GM19023 (cell line): ENCODE data around the gene SLC19A2.
"Not testable (repeated sequence)": the region's sequence is repeated elsewhere in the genome, so short reads cannot be mapped to it uniquely, and the experiment has no call there.

Experiments
- ATAC-seq: cut with Tn5 transposase; IDR thresholded peaks from one replicate; pipeline ENCODE4 v1.9.1; 2021; ENCODE audit warnings: mild to moderate bottlenecking, moderate library complexity; ENCODE audit not compliant: unreplicated experiment

The SLC19A2 gene, protein sequence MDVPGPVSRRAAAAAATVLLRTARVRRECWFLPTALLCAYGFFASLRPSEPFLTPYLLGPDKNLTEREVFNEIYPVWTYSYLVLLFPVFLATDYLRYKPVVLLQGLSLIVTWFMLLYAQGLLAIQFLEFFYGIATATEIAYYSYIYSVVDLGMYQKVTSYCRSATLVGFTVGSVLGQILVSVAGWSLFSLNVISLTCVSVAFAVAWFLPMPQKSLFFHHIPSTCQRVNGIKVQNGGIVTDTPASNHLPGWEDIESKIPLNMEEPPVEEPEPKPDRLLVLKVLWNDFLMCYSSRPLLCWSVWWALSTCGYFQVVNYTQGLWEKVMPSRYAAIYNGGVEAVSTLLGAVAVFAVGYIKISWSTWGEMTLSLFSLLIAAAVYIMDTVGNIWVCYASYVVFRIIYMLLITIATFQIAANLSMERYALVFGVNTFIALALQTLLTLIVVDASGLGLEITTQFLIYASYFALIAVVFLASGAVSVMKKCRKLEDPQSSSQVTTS

DNA sequence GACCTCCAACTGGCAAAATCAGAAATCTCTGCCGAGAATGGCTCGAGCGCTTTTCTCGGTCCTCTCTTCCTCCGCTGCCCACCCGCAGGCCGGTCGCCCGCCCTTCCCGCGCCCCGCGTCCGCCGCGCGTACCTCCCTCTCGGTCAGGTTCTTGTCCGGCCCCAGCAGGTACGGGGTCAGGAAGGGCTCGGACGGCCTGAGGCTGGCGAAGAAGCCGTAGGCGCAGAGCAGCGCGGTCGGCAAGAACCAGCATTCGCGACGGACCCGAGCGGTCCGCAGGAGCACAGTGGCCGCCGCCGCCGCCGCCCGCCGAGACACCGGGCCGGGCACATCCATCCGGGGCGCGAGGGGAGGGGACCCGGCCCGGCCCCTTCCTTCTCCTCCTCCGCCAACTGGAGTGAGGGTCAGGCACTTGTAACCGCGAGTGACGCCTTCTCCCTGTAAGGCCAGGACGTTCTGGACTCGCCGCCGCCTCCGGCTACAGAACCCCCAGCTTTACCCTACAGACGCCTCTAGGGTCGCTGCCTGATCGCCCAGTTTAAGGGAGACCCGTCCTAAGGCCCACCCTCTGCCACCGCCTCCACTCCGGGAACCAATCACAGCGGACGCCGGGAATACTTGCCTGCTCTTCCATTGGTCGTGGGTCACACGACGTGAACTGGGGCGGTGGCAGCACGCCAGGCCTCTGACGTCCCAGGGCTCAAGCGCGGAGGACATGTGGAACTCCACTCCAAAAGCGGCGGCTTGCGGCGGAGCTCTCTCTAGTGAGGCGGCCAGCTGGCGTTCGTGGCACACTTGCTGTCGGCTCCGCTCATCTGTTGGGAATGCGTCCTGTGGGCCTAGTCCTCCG, at the start of gene SLC19A2:
Gene SLC19A2 (minus strand): TSS at position 514 of the 850 bp plus-strand sequence. CDS start 178 bp downstream, at position 336.
- peak; percentile 99 for ATAC-seq

DNA sequence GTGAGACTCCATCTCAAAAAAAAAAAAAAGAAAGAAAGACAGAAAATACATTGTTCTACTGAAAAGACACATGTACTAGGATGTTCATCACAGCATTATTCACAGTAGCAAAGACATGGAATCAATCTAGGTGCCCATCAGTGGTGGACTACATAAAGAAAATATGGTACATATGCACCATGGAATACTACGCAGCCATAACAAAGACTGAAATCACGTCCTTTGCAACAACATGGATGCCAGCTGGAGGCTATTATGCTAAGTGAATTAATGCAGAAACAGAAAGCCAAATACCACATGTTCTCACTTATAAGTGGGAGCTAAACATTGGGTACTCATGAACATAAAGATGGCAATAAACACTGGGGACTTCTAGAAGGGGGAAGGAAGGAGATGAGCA, 48.9 kb upstream of the SLC19A2 start:
- no peak for ATAC-seq

DNA sequence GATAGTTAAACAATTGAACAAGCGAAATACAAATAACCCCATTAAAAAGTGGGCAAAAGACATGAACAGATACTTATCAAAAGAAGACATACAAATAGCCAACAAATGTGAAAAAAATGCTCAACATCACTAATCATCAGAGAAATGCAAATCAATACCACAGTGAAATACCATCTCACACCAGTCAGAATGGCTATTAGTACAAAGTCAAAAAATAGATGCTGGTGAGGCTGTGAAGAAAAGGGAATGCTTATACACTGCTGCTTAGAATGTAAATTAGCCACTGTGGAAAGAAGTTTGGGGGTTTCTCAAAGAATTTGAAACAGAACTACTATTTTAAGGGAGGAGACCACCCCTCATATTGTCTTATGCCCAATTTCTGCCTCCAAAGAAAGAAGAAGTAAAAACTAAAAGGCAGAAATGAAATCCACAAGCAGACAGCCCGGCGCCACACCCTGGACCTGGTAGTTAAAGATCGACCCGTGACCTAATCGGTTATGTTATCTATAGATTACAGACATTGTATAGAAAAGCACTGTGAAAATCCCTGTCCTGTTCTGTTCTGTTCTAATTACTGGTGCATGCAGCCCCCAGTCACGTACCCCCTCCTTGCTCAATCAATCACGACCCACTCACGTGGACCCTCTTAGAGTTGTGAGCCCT, 47.9 kb upstream of the SLC19A2 start:
- ATAC-seq: not testable (repeated sequence)

DNA sequence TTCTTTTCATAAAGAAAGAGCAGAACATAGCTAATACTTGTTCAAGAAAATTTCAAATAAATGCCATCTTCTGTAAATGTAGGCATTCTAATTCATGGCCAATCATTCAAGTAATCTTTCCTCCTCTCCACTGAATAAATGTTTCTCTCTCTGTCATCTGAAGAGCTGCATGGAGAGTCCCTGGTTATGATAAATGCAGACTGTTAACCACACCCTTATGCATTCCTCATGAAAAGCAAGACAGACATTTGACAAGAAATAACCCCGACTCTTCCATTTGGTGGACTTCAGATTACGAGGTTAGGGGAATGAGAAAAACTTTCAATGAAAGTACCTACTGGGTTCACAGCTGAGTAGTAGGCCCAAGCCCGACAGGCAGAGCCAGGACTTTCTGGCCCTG, 44.7 kb upstream of the SLC19A2 start:
- ATAC-seq: no peak

DNA sequence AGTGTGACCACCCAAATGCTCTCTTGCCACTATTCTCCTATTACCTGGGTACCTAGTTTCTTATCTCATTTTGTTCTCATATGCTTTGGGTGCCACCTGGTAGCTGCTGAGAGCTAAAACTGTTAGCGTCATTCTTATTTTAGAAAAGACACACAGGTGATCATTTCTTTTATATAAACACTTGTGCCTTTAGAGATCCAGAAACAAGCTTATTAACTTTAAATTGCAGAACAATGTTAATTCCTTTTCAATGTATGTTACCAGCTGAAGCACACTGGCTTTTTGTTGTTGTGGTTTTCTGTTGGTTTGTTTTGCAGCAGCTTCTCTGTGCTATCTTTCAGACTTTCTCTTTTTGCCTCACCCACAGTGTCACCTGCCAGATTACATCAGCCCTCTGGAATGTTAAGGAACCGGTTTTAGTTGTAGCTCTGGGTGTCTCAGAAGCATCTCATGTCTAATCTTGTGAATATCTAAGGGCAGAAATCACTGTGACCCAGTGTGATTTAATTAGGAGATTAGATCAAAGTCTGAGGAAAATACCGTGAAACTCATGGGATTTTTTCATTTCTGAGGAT, 43.4 kb upstream of the SLC19A2 start:
- no peak for ATAC-seq

DNA sequence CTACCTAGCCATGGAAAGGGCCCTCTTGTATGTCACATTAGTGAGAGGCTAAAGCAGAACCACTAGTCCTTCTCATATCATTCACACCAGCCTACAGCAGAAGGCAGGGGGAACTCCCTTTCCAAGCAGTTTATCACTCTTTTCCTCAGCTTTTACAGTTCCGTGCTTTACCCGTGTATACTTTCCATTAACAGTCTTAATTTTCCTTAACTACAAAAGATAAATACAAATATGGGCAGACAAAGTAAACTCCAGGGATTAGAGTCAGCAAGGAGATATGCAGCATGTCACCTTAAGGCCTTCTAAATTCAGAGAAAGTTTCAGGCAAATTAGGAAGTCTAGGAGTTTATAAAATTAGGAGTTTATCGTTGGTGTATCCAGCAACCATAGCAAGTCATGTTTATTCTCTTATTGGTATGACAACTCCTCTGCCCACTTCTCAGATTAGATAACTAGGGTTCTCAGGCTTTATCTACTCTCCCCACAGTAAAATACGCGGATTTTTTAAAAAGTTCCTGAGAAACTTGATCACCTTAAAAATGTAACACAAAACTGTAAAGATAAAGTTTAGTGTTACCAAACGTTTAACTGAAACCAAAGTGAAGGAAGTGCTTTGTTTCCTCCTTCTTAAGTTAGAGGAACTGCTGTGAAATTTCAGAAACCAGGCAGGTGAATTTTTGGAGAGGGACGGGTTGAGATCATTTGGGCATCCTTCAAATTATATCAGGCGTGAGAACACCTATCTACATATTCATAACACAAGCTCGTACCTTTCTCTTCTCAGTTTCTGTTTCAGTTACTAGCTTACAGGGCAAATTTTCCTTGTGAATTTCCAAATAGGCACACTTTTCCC, 42.7 kb upstream of the SLC19A2 start:
- ATAC-seq: no peak

DNA sequence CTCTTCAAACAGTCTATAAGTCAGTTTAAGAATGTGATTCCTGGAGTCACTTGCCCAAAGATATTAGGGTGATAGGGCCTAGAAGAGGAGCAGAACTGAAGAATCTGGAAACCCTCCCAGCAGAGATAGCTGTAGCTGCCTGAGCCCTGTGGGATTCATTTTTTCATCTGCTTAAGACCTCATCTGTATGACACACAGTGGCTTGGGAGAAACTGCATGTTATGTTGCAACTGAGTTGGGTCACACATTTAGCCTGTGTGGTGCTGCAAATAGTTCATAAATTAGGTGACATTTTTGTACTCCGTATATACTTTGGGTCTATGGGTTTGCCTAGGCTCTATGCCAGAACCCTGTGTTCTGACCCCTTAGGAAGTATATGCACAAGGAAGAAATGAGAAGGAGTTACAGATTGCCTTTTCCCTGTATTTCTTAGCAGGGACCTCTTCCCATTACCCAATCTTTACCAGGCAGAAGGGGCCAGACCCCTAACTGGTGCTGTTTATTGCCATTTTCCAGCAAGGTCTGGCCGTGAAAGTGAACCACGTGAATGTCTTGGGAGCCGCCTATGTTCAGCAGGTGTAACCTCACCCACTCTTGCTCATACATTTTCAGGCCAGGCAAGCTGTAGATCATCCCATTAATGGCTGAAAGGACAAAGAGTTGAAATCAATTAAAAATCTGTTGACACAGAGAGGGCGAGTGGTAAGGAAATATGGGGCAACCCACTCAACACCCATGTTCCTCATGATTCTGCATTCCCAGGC, 41.9 kb upstream of the SLC19A2 start:
- ATAC-seq: no peak

DNA sequence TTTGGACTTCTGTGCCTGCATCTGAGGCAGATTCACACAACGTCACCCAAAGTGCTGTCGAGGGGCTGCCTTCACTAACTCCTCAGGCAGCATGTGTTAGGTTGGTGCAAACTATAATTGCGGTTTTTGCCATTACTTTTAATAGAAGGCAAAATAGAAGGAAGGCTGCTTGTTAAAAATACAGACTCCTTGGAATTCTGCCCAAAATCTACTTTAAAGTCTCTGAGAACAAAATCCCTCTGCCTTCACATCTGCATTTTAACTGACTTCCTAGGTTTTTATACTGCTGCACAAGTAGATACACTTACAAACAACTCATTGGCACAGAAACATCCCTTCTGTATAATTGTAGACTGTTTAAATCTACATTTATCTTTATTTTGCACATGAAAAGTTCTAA, 41.3 kb upstream of the SLC19A2 start:
- ATAC-seq: no peak

DNA sequence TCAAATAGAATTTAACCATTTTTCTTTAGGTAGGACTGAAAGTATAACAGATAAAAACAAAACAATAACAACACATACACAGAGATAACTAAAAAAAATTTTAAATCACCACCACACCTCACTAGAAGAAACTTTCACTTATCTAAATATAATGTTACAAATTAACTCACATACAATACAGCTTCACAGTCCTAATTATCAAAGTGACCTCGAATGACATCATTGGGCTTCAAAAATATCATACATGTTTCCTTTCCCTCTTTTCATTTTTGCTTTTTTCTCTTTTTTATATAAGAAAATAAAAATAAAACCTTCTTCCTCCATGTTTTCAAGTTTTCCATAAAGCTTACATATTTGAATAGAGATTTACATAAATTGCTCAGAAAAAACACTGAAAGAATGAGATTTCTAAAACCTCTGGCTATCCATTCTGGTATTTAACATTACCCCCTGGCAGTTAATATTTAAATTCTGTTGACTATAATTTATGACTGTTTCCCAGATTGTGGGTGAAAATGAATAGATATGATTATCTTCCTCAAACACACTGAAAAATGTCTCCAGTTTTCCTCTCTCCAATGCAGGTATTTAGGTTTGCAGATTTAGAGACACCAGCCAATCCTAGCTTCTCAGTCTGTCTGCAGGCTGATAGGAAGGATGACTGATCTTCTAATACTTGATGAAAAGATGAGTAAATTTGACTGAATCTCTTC, 40.5 kb upstream of the SLC19A2 start:
- ATAC-seq: no peak

DNA sequence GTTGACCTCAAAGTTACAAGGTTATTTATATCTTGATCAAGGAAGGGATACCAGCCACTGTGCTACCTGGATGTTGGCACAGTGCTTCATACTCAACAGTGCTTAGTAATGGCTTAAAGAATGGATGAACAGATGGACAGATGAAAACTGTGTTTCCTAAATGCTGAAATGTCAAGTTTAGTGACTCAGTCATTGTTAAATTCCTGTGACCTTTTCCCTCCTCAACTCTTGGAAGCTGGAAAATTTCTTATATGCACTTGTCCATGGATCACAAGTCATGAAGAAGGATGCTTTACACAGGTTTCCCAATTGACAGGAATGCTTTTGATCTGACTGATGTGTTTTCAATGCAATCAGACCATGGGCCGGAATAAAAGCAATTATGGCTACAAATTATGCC, 39.6 kb upstream of the SLC19A2 start:
- no peak for ATAC-seq

DNA sequence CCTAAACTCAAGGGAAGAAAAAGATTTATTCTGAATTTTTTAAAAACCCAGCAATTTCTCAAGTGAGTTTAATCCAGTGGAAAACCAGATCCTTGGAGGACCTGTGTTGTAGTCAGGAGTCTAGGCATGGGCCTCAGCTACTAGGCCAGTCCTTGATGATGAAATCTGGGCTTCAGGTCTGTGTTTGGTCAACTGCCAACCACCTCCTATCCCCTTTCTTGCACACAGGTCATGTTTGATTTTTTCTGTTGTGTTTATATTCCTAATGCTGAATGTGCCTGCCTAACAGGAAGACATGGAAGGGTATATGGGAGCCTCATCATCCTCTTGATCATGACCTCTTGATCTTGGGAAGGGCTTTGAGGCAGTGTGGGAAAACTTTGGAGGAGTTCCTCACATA, 38.2 kb upstream of the SLC19A2 start:
- no peak for ATAC-seq

DNA sequence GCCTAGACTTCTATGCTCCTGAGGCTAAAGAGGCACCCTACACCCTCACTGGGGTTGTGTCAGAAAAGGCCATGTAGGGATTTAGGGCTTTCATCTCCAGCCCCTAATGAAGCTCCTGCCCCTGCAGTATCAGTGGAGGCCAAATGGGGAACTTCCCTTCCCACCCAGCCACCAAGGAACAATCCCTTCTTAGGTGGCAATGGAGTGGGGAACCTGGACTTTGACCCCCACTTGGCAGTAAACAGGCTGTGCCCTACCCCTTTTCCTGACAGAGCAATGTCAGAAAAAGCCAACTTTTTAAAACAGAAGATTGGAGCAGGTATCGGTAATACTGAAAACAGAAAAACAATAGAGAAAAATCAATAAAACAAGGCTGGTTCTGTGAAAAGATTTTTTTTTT, 35.5 kb upstream of the SLC19A2 start:
- ATAC-seq: no peak

DNA sequence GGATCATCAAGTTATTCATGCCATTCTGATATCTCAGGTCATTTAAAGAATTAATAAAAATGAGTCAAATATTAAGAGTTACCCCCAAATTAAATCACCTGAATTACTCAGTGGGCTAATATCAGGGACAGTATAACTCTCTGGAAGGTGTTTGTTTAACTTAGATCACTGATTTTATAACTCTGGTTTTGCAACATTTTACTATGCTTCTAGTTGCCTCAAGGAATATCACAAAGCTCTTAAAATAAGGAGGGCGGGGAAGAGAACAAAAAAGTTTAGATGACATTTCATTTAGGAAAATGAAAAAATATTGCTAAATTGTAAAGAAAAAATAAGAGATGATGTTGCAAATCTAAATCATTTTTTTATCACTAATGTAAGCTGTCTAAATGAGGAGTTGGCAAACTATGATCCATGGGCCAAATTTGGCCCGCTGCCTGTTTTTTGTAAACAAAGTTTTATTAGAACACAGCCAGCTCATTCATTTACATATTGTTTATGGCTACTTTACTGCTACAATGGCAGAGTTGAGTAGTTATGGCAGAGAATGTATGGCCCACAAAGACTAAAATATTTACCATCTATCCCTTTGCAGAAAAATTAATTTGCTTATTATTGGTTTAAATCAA, 31.9 kb upstream of the SLC19A2 start:
- ATAC-seq: no peak

DNA sequence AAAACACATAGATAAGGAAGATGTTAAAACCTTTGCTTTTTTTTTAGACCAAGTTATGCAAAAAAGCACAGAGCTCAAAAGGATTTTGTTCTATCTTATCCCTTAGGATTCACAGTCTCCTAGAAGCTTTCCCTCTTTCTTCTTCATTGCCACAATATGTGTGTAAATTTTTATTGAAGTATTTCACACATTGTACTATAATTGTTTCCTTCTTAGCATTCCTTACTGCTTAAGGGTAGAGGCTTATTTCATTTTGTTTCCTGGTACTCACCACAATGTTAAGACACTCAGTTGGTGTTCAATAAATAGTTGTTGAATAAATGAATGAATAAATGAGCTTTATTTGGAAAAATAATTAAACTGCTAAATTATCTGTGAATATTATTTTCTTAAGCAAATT, 29.9 kb upstream of the SLC19A2 start:
- ATAC-seq: no peak

DNA sequence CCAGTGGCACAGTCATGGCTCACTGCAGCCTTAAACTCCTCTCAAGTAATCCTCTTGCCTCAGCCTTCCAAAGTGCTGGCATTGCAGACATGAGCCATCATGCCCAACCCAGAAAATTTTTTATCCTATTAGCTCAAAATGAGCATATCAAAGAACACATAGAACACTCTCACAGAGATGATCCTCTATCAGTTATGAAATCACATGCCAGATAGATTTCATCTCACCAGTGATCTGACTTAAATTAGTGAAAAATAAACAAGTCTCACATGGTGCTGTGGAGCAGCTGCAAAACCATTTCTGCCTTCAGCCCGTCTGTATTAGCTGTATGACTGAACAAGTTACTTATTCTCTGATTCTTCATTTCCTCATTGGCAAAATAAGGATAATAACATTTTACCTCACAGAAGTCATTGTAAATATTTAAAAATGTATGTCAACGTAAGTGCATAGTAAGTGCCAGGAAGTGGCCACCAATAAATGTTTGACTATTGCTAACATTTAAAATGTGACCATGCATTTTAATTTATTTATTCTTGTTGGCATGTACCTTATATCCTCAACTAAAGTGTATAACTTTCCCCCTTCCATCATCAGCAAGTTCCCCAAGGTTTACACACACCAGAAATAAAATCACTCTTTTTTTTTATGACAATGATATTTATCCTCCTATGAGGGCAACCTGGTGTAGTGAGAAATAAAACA, 29.0 kb upstream of the SLC19A2 start:
- no peak for ATAC-seq

DNA sequence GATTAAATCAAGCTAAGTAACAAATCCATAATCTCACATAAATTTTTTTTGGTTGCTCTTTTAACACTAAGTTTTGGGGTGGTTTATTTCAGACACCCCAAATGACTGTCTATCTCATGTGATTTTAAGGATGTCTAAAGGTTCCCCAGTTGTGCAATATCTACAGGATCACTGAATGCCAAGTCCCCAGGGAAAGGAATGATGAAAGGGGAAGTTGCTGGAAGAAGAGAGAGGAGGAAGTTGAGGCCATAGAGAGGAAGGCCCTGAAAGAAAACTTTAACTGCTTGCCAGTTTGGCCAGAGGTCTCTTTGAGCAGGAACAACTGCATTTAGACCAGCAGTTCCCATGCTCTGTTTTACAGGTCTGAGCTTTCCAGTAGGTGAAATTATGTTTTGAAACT, 27.5 kb upstream of the SLC19A2 start:
- no peak for ATAC-seq

DNA sequence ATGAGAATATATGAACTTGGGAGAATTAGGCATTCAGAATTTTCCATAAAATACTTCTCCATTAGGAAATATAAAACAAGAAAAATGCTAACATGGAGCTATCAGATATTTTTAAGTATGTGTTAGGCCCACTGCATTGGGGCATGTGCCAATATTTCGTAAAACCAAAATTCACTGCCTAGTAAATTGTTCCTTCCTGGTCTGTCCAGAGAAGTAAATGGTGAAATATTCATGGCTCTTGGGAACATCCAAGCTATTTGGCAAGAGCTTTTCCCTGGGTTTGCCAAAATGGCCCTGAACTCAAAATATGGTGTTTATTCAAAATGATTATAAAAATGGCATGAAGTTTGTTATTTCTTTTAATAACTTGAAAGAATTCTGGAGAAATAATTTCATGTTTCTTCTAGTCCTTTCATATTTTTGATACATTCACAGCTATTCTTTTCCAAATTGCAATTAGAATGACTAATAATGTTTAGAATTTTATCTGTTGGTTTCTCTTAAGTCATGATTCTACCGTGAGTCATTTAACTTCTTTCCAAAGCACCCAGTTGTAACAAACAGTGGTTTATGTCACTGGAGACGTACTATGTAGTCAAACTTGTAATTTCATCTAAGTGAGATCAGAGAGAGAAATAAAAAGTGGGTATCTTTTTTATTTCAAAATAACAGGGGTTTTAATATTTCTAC, 25.7 kb upstream of the SLC19A2 start:
- ATAC-seq: no peak
